OCI-LY3 (cell line): ENCODE results near the gene CDH4.

Experiments
- H2AFZ ChIP-seq: fragments of 200-600, 300-600 bp; shearing (Covaris generic); 2 replicates; pipeline ENCODE4 v1.6.0; 2014; ENCODE audit warnings: antibody characterized with exemption, low read depth, low read length
- H3K27ac ChIP-seq: fragments of 200-600, 300-600 bp; sonication (generic); 2 replicates; pipeline ENCODE4 v1.5.1; 2014; ENCODE audit warnings: mild to moderate bottlenecking, low read length, moderate library complexity, mixed read lengths
- H3K27me3 ChIP-seq: fragments of 200-600, 300-600 bp; sonication (generic); 2 replicates; pipeline ENCODE4 v1.6.1; 2014; ENCODE audit warnings: low read depth, low read length, mixed read lengths
- H3K36me3 ChIP-seq: fragments of 200-600, 300-600 bp; sonication (generic); replicated peaks from 2 replicates; pipeline ENCODE3; 2014; ENCODE audit warnings: low read depth, low read length, mixed read lengths
- H3K4me1 ChIP-seq: fragments of 300-600, 200-600 bp; sonication (generic); 2 replicates; pipeline ENCODE4 v1.6.1; 2014; ENCODE audit warnings: low read length, mixed read lengths
- H3K4me2 ChIP-seq: fragments of 200-600, 300-600 bp; sonication (generic); 2 replicates; pipeline ENCODE4 v1.6.1; 2014; ENCODE audit warnings: low read length, mixed read lengths
- H3K4me3 ChIP-seq: fragments of 300-600, 200-600 bp; sonication (generic); 2 replicates; pipeline ENCODE4 v1.5.1; 2014; ENCODE audit warnings: antibody characterized with exemption, mild to moderate bottlenecking, low read length, moderate library complexity
- H3K79me2 ChIP-seq: fragments of 300-600, 200-600 bp; shearing (Covaris generic); 2 replicates; pipeline ENCODE4 v1.6.1; 2014; ENCODE audit warnings: mild to moderate bottlenecking, low read length, mixed read lengths
- H3K9ac ChIP-seq: fragments of 300-600, 200-600 bp; shearing (Covaris generic); 2 replicates; pipeline ENCODE4 v1.6.0; 2014; ENCODE audit warnings: mild to moderate bottlenecking, low read length, moderate library complexity
- H3K9me3 ChIP-seq: fragments of 200-600, 300-600 bp; shearing (Covaris generic); 2 replicates; pipeline ENCODE4 v1.6.1; 2014; ENCODE audit warnings: low read length, mixed read lengths; ENCODE audit not compliant: insufficient read depth
- H4K20me1 ChIP-seq: fragments of 200-600, 300-600 bp; sonication (generic); 2 replicates; pipeline ENCODE4 v1.6.1; 2016; ENCODE audit warnings: low read length, mixed read lengths; ENCODE audit not compliant: insufficient read depth
- CTCF ChIP-seq: fragments of 200-600, 300-600 bp; sonication (generic); IDR thresholded peaks from 2 replicates; pipeline ENCODE4 v1.5.1; 2014; ENCODE audit warnings: antibody characterized with exemption, low read length, low read depth
- EZH2phosphoT487 ChIP-seq: fragments of 200-600 bp; shearing (Covaris generic); IDR thresholded peaks from 2 replicates; pipeline ENCODE4 v1.6.1; 2018; ENCODE audit warnings: antibody characterized with exemption, mixed run types, low read depth

CDH4 gene

GRCh38 chr20:61812121-61812844, 560.2 kb downstream of the CDH4 start:
- no peaks in the 10 kb centered on the region for H3K9me3 ChIP-seq
- H3K4me1 ChIP-seq: no peaks in the 10 kb centered on the region
- no peaks in the 10 kb centered on the region for H3K36me3 ChIP-seq
- no peak for TF ChIP-seq EZH2phosphoT487
- no peak for TF ChIP-seq CTCF
- H3K4me3 ChIP-seq: no peak overlapping the region
- no peak overlapping the region for H3K27ac ChIP-seq
- H4K20me1 ChIP-seq: no peaks in the 10 kb centered on the region
- H2AFZ ChIP-seq: no peak overlapping the region
- H3K9ac ChIP-seq: no peak overlapping the region
- no peaks in the 10 kb centered on the region for H3K79me2 ChIP-seq
- no peak overlapping the region for H3K4me2 ChIP-seq
- H3K27me3 ChIP-seq: peaks cover 10% of the 10 kb centered on the region; the same call in 1 of the 2 replicates

GRCh38 chr20:61812845-61813485, 560.9 kb downstream of the CDH4 start:
- Histone ChIP-seq H3K27ac (no peak overlapping the region), H4K20me1 (no peaks in the 10 kb centered on the region), H2AFZ (no peak overlapping the region), H3K9ac (no peak overlapping the region), H3K79me2 (no peaks in the 10 kb centered on the region), H3K4me2 (no peak overlapping the region), H3K36me3 (no peaks in the 10 kb centered on the region), H3K9me3 (no peaks in the 10 kb centered on the region), H3K4me1 (no peaks in the 10 kb centered on the region), H3K4me3 (no peak overlapping the region), H3K27me3 (peaks cover 10% of the 10 kb centered on the region; the same call in 1 of the 2 replicates)
- no peak for TF ChIP-seq EZH2phosphoT487
- TF ChIP-seq CTCF: no peak

- Histone ChIP-seq H3K9ac (no peak overlapping the region), H3K4me3 (no peak overlapping the region), H3K27ac (no peak overlapping the region), H3K79me2 (no peaks in the 10 kb centered on the region), H3K9me3 (no peaks in the 10 kb centered on the region), H3K4me2 (no peak overlapping the region), H3K27me3 (peaks cover 10% of the 10 kb centered on the region; the same call in 1 of the 2 replicates), H3K4me1 (no peaks in the 10 kb centered on the region), H3K36me3 (no peaks in the 10 kb centered on the region), H2AFZ (no peak overlapping the region), H4K20me1 (no peaks in the 10 kb centered on the region)
- TF ChIP-seq EZH2phosphoT487: no peak
- TF ChIP-seq CTCF: no peak
Measured at GRCh38 chr20:61813791-61814190, 561.7 kb downstream of the CDH4 start.

GRCh38 chr20:61814244-61814643, 562.2 kb downstream of the CDH4 start:
- no peaks in the 10 kb centered on the region for H3K9me3 ChIP-seq
- H3K36me3 ChIP-seq: no peaks in the 10 kb centered on the region
- no peak overlapping the region for H3K4me3 ChIP-seq
- no peak overlapping the region for H3K27ac ChIP-seq
- H3K79me2 ChIP-seq: no peaks in the 10 kb centered on the region
- H3K4me2 ChIP-seq: no peak overlapping the region
- TF ChIP-seq EZH2phosphoT487 (no peak), CTCF (no peak)
- peaks cover 10% of the 10 kb centered on the region; the same call in 1 of the 2 replicates for H3K27me3 ChIP-seq
- H2AFZ ChIP-seq: no peak overlapping the region
- H3K4me1 ChIP-seq: no peaks in the 10 kb centered on the region
- no peak overlapping the region for H3K9ac ChIP-seq
- H4K20me1 ChIP-seq: no peaks in the 10 kb centered on the region
